ENCODE measurements around the gene CYP51A1. TPM values are rescaled to one million over a fixed set of nuclear protein-coding genes. Genes with fewer than 3 reads are reported as not detected.
"Not testable (repeated sequence)": the region's sequence is repeated elsewhere in the genome, so short reads cannot be mapped to it uniquely, and the experiment has no call there.

Gene CYP51A1
- polyA plus RNA-seq, 3 donors: 5.9 to 32.4 (median 27.4) TPM

GRCh38 chr7:92142791-92143190, 8.5 kb upstream of the CYP51A1 start:
- H3K36me3 ChIP-seq (replicated peaks in 1 of 2; ENCODE audit: control insufficient read depth in 1 of 2, insufficient read depth in 2 of 2, low read length in 2 of 2); H3K9me3 ChIP-seq (replicated peaks in 1 of 2; ENCODE audit: control insufficient read depth in 1 of 2, insufficient read depth in 1 of 2, low read length in 2 of 2); H3K27me3 ChIP-seq (ENCODE audit: control insufficient read depth in 2 of 2, insufficient read depth in 2 of 2, low read length in 2 of 2); H3K4me2 ChIP-seq (replicated peaks; ENCODE audit: extremely low read depth, low read length, poor library complexity, severe bottlenecking); H3K79me2 ChIP-seq (ENCODE audit: insufficient read depth, low read length); H2AFZ ChIP-seq (ENCODE audit: insufficient read depth, low read depth, low read length, poor library complexity, severe bottlenecking); H3K36me3 Mint-ChIP-seq; H3K27ac ChIP-seq (ENCODE audit: low read depth in 1 of 2, low read length in 2 of 2); H3K4me3 ChIP-seq (replicated peaks in 1 of 3; ENCODE audit: low read depth in 2 of 3, low read length in 3 of 3); H3K4me1 ChIP-seq (ENCODE audit: control insufficient read depth in 1 of 2, insufficient read depth in 2 of 2, low read length in 2 of 2); H3K27ac Mint-ChIP-seq; H3K4me1 Mint-ChIP-seq; intact Hi-C loops (cut with micrococcal nuclease); H4K20me1 ChIP-seq (ENCODE audit: insufficient read depth, low read length); H3K9ac ChIP-seq (ENCODE audit: insufficient read depth, low read length, poor library complexity, severe bottlenecking); DNase-seq; H3K27me3 Mint-ChIP-seq (ENCODE audit: low read depth in 3 of 3): not testable (repeated sequence)
- Mint-ChIP-seq H3K9me3 (peaks cover 0 to 14% (median 0%) of the 10 kb centered on the region in 7 donors), H3K4me3 (peak overlapping the region in 1 of 2 donors; percentile 3)
- WGBS (ENCODE audit: insufficient coverage): 99% methylated on average over 8 of the region's 9 CpGs

- DNase-seq: no peak
- Mint-ChIP-seq H3K36me3 (no peaks in the 10 kb centered on the region), H3K27ac (no peak overlapping the region), H3K27me3 (ENCODE audit: low read depth in 3 of 3) (peaks cover 0 to 3% (median under 1%) of the 10 kb centered on the region in 3 donors), H3K4me1 (no peaks in the 10 kb centered on the region), H3K4me3 (no peak overlapping the region), H3K9me3 (peaks cover 0 to 14% (median 0%) of the 10 kb centered on the region in 7 donors)
- no peaks in the 10 kb centered on the region for H3K36me3 ChIP-seq (replicated peaks in 1 of 2; ENCODE audit: control insufficient read depth in 1 of 2, insufficient read depth in 2 of 2, low read length in 2 of 2)
- H3K4me3 ChIP-seq (replicated peaks in 1 of 3; ENCODE audit: low read depth in 2 of 3, low read length in 3 of 3): no peak overlapping the region
- no peak for TF ChIP-seq CTCF (IDR thresholded peaks at IDR 0.05)
- no peaks in the 10 kb centered on the region for H3K79me2 ChIP-seq (ENCODE audit: insufficient read depth, low read length)
- H3K9ac ChIP-seq (ENCODE audit: insufficient read depth, low read length, poor library complexity, severe bottlenecking): no peak overlapping the region
- no peak overlapping the region for H3K27ac ChIP-seq (ENCODE audit: low read depth in 1 of 2, low read length in 2 of 2)
- no peak overlapping the region for H3K4me2 ChIP-seq (replicated peaks; ENCODE audit: extremely low read depth, low read length, poor library complexity, severe bottlenecking)
- no CpG with 5 or more reads among the region's 7 CpGs for WGBS (ENCODE audit: insufficient coverage)
- H3K27me3 ChIP-seq (ENCODE audit: control insufficient read depth in 2 of 2, insufficient read depth in 2 of 2, low read length in 2 of 2): no peaks in the 10 kb centered on the region
- H4K20me1 ChIP-seq (ENCODE audit: insufficient read depth, low read length): no peaks in the 10 kb centered on the region
- H3K4me1 ChIP-seq (ENCODE audit: control insufficient read depth in 1 of 2, insufficient read depth in 2 of 2, low read length in 2 of 2): no peaks in the 10 kb centered on the region
- intact Hi-C loops (cut with micrococcal nuclease): no loop called here
- no peak overlapping the region for H2AFZ ChIP-seq (ENCODE audit: insufficient read depth, low read depth, low read length, poor library complexity, severe bottlenecking)
- no peaks in the 10 kb centered on the region for H3K9me3 ChIP-seq (replicated peaks in 1 of 2; ENCODE audit: control insufficient read depth in 1 of 2, insufficient read depth in 1 of 2, low read length in 2 of 2)
Measured at GRCh38 chr7:92141161-92141560, 6.9 kb upstream of the CYP51A1 start.

Data from CD14-positive monocyte (primary cell).